Measurements from ENCODE around the gene EME2. TPM values are rescaled to one million over a fixed set of nuclear protein-coding genes. Genes with fewer than 3 reads are reported as not detected.

Gene EME2
- total and polyA plus RNA-seq, 2 of the 13 experiments (the other 11 are each of a cell fraction or from before 2014, with no cell fraction given) = 4.4 to 7.6 TPM

DNA sequence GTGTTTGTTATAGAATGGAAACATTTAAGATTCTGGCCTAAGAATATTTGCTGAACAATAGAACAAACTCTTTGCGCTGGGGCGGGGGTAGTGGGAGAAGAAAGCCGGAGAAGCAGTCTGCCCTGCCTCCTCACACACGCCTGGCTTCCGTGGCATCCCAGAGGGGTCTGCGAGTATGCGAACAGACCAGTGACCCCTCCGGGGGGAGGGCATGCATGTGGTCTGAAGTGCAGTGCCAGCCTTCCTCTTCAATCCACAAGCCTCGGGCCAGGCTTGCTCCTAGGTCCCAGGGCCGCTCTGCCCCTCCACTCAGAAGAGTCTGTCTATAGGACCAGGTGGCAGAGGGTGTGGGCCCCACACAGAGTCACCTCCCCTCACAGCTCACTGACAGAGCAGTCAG, 35.0 kb downstream of the EME2 start:
- no peak for ATAC-seq
- Histone ChIP-seq H3K36me3 (replicated peaks in 1 of 2; ENCODE audit: control insufficient read depth in 1 of 2, insufficient read depth in 2 of 2, low read length in 2 of 2) (peaks cover 11 to 26% of the 10 kb centered on the region in 2 experiments; a peak in 4 of 5 replicates), H2AFZ (ENCODE audit: low read length) (no peak overlapping the region), H3K4me3 (replicated peaks in 1 of 3; ENCODE audit: insufficient read depth in 1 of 3, low read depth in 2 of 3, low read length in 3 of 3) (no peak overlapping the region), H3K27ac (ENCODE audit: extremely low read length, insufficient read depth, low read length) (no peak overlapping the region), H3K79me2 (ENCODE audit: insufficient read depth, low read length) (no peaks in the 10 kb centered on the region), H3K9ac (ENCODE audit: insufficient read depth, low read depth, low read length) (no peak overlapping the region), H3K4me2 (ENCODE audit: low read depth, low read length) (no peak overlapping the region), H3K27me3 (ENCODE audit: control insufficient read depth in 1 of 2, insufficient read depth in 2 of 2, low read length in 2 of 2) (no peaks in the 10 kb centered on the region), H3K4me1 (ENCODE audit: insufficient read depth, low read length) (peaks cover 4% of the 10 kb centered on the region), H4K20me1 (ENCODE audit: insufficient read depth, low read length) (no peaks in the 10 kb centered on the region), H3K9me3 (ENCODE audit: low read length) (no peaks in the 10 kb centered on the region)
- ChIA-PET POLR2A (interaction anchor here (0.9 kb wide), 1 partner anchor 15 kb away, joined by 3 read pairs; no protein-coding TSS in a partner anchor), CTCF (ENCODE audit: low intra/inter-chr PET ratio, low total read pairs) (no interaction called here)
- DNase-seq (ENCODE audit: low spot score) = no peak
- TF ChIP-seq ZNF674 (CRISPR knock-in tag; IDR thresholded peaks at IDR 0.05; ENCODE audit: low read depth) = no peak
- no peak for TF ChIP-seq RBAK (CRISPR knock-in tag; IDR thresholded peaks at IDR 0.05)
- TF ChIP-seq, protein P1, sequence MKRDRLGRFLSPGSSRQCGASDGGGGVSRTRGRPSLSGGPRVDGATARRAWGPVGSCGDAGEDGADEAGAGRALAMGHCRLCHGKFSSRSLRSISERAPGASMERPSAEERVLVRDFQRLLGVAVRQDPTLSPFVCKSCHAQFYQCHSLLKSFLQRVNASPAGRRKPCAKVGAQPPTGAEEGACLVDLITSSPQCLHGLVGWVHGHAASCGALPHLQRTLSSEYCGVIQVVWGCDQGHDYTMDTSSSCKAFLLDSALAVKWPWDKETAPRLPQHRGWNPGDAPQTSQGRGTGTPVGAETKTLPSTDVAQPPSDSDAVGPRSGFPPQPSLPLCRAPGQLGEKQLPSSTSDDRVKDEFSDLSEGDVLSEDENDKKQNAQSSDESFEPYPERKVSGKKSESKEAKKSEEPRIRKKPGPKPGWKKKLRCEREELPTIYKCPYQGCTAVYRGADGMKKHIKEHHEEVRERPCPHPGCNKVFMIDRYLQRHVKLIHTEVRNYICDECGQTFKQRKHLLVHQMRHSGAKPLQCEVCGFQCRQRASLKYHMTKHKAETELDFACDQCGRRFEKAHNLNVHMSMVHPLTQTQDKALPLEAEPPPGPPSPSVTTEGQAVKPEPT (CRISPR knock-in tag; IDR thresholded peaks at IDR 0.05; ENCODE audit: low read depth) = no peak
- TF ChIP-seq ZNF747 (CRISPR knock-in tag; IDR thresholded peaks at IDR 0.05; ENCODE audit: borderline replicate concordance) = no peak
- no peak for TF ChIP-seq ZNF543 (CRISPR knock-in tag; IDR thresholded peaks at IDR 0.05)
- no peak for TF ChIP-seq SUZ12 (IDR thresholded peaks at IDR 0.05; ENCODE audit: low read depth, low read length)
- TF ChIP-seq PHF8 (CRISPR knock-in tag; IDR thresholded peaks at IDR 0.05) = no peak
- TF ChIP-seq MXD4 (CRISPR knock-in tag; IDR thresholded peaks at IDR 0.05) = no peak
- no peak for FAIRE-seq
- BruUV-seq (replicated peaks) = no TSS peak
- 88% methylated on average over 10 of the region's 10 CpGs for WGBS (ENCODE audit: low lambda C conversion rate)
- in situ Hi-C loops (cut with HindIII; ENCODE audit: extremely low pct_ligation_motif_present, low pct_unique_long_range_greater_than_20kb) = no loop called here
- intact Hi-C loops (cut with micrococcal nuclease; ENCODE audit: unreplicated experiment) = no loop called here

DNA sequence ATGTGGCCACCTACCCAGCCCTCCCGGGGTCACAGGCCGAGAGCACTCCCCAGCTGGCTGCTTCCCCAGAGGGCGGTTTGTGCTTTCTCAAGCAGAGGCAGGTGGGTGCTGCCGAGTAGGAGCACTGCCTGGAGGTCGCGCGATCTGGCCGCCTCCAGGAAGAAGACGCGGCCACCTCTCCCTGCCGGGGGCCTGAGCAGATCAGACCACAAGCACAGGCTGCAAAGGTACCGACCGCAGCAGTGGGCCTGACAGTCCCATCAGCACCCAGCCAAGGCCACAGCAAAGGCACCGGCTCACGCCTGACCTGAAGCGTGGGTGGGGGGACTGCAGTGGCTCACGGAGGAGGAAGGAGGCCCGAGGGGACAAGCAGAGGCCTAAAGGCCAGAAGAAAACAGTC, 36.1 kb downstream of the EME2 start:
- FAIRE-seq = no peak

More for the DNA sequence above, 36.1 kb downstream of the EME2 start:
- Histone ChIP-seq H3K79me2 (ENCODE audit: insufficient read depth, low read length) (no peaks in the 10 kb centered on the region), H3K4me1 (ENCODE audit: insufficient read depth, low read length) (peaks cover 10% of the 10 kb centered on the region), H3K9me3 (ENCODE audit: low read length) (no peaks in the 10 kb centered on the region), H3K27ac (ENCODE audit: extremely low read length, insufficient read depth, low read length) (no peak overlapping the region), H3K4me2 (ENCODE audit: low read depth, low read length) (no peak overlapping the region), H3K4me3 (replicated peaks in 1 of 3; ENCODE audit: insufficient read depth in 1 of 3, low read depth in 2 of 3, low read length in 3 of 3) (no peak overlapping the region), H2AFZ (ENCODE audit: low read length) (no peak overlapping the region), H3K27me3 (ENCODE audit: control insufficient read depth in 1 of 2, insufficient read depth in 2 of 2, low read length in 2 of 2) (no peaks in the 10 kb centered on the region), H4K20me1 (ENCODE audit: insufficient read depth, low read length) (peaks cover 5% of the 10 kb centered on the region; the same call in 1 of the 2 replicates), H3K36me3 (replicated peaks in 1 of 2; ENCODE audit: control insufficient read depth in 1 of 2, insufficient read depth in 2 of 2, low read length in 2 of 2) (peaks cover 11 to 26% of the 10 kb centered on the region in 2 experiments; a peak in 4 of 5 replicates), H3K9ac (ENCODE audit: insufficient read depth, low read depth, low read length) (no peak overlapping the region)
- ChIA-PET POLR2A (no interaction called here), CTCF (ENCODE audit: low intra/inter-chr PET ratio, low total read pairs) (no interaction called here)
- no peak for TF ChIP-seq PTBP1 (IDR thresholded peaks at IDR 0.05; ENCODE audit: low read depth, low read length, poor library complexity, severe bottlenecking)
- TF ChIP-seq TARDBP (CRISPR knock-in tag; IDR thresholded peaks at IDR 0.05) = no peak
- TF ChIP-seq ZNF143 (CRISPR knock-in tag; IDR thresholded peaks at IDR 0.05) = no peak
- TF ChIP-seq ZNF10 (CRISPR knock-in tag; IDR thresholded peaks at IDR 0.05; ENCODE audit: borderline replicate concordance, low read depth) = no peak
- TF ChIP-seq, protein P2, sequence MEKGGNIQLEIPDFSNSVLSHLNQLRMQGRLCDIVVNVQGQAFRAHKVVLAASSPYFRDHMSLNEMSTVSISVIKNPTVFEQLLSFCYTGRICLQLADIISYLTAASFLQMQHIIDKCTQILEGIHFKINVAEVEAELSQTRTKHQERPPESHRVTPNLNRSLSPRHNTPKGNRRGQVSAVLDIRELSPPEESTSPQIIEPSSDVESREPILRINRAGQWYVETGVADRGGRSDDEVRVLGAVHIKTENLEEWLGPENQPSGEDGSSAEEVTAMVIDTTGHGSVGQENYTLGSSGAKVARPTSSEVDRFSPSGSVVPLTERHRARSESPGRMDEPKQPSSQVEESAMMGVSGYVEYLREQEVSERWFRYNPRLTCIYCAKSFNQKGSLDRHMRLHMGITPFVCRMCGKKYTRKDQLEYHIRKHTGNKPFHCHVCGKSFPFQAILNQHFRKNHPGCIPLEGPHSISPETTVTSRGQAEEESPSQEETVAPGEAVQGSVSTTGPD (CRISPR knock-in tag; IDR thresholded peaks at IDR 0.05) = no peak
- TF ChIP-seq, protein P3, sequence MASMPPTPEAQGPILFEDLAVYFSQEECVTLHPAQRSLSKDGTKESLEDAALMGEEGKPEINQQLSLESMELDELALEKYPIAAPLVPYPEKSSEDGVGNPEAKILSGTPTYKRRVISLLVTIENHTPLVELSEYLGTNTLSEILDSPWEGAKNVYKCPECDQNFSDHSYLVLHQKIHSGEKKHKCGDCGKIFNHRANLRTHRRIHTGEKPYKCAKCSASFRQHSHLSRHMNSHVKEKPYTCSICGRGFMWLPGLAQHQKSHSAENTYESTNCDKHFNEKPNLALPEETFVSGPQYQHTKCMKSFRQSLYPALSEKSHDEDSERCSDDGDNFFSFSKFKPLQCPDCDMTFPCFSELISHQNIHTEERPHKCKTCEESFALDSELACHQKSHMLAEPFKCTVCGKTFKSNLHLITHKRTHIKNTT (CRISPR knock-in tag; IDR thresholded peaks at IDR 0.05) = no peak
- intact Hi-C loops (cut with micrococcal nuclease; ENCODE audit: unreplicated experiment) = no loop called here
- BruUV-seq (replicated peaks) = no TSS peak
- in situ Hi-C loops (cut with HindIII; ENCODE audit: extremely low pct_ligation_motif_present, low pct_unique_long_range_greater_than_20kb) = no loop called here
- ATAC-seq (no peak), DNase-seq (ENCODE audit: low spot score) (no peak)
- WGBS (ENCODE audit: low lambda C conversion rate) = 75% methylated on average over 9 of the region's 18 CpGs

All from HepG2 (cell line).